HG03175 (cell line): ENCODE results near the gene KLC4.

Experiments
- ATAC-seq: cut with Tn5 transposase; IDR thresholded peaks from one replicate; pipeline ENCODE4 v1.9.1; 2021; ENCODE audit warnings: mild to moderate bottlenecking, moderate library complexity; ENCODE audit not compliant: unreplicated experiment

Gene KLC4

DNA sequence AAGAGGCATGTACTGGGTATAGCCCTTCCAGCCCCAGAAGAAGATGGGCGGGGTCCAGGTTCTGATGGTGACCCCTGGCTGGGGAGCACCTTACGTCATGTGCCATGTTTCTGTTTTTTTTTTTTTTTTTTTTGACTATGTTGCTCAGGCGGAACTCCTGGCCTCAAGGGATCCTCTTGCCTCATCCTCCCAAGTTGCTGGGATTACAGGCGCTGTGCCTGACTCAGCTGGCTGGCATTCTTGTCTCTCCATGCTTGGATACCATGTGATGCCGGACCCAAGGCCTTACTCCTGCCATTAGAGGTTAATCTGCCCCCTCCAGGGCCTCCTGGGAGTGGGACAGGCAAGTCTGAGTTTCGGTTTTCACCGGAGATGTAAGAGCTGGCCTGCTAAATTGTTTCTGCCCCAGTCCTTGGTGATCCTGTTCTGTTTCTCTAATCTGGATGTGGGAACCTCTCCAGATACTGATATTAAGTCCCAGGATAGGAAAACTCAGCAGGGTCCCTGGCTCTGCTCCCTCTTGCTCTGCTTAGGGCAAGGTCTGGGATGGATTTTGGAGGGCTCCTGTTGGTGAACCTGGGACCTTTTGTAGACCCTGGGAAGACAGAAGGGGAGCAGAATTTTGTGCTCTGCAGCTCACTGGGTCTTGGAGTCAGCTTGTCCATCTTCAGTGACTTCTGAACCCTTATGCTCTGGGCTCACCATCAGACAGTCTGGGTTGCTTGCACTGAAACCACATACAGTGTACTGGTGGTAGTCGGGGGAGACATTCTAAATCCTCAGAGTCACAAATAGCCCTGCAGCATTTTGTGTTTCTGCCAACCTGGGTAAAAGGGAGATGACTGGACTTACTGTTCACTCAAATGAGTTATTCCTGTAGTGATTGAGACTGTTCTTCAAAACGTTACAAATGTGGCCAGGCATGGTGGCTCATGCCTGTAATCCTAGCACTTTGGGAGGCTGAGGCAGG, 61.8 kb downstream of the KLC4 start:
- ATAC-seq, result no peak

DNA sequence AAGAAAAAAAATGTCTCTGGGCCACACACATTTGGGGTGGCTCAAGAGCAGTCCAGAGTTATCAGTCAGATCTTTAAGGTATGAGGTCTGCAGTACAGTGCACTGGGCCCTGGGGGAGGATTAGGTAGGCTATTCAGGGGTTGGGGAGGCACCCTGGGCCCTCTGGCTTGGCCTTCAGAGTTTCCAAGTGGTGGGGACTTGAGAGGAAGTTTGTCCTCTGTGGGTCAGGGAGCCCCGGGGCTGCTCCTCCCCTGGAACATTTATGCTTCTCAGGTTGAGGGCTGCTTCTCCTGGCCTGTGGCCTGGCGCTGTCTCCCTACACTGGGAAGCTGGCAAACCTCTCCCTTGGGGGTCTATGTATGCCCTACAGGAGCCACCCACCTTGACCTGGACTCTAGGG, 62.7 kb downstream of the KLC4 start:
- no peak for ATAC-seq

DNA sequence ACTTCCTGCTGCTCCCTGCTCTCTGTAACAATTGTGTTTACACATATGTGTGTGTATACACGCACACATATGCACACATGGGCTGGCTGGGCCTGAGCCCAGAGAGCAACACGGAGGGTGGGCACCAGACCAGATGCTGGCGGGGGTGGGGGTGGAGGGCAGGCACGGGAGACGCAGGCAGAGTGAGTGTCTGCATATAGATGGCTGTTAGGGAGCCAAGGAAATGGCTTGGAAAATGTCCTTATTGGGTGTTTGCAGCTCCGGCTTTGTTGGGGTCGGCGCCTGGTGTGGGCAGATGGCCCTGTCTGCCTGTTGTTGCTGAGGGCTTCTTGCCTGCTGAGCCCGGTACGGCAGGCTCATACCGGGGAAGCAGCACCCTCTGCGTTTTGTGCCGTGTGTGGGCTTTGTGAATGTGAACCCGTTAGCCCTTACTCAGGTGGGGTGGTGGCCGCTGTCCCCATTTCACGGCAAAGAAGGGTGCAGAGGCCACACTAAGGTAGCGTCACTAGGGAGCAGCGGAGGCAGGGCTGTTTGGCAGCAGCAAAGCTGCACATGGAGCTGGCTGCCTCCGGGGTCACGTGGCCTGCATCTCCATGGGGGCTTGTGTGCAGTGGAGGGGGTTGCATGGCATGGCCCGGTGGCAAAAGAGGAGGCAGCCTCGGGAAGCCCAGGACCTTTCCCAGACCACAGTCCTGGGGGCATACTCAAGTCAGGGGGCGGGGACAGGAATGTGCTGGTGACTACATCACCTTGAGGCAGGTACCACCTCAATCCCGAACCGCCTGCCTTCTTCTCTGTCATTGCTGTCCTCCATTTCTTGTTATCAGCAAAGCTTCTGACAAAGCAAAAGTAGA, 64.3 kb downstream of the KLC4 start:
- ATAC-seq, result no peak

GRCh38 chr6:43124481-43124880, 65.0 kb downstream of the KLC4 start:
- no peak for ATAC-seq
